Measurements from ENCODE around the gene PHF13. TPM values are rescaled to one million over a fixed set of nuclear protein-coding genes. Genes with fewer than 3 reads are reported as not detected.

The PHF13 gene
- total RNA-seq = 10 to 100 TPM; 12.1 TPM

DNA sequence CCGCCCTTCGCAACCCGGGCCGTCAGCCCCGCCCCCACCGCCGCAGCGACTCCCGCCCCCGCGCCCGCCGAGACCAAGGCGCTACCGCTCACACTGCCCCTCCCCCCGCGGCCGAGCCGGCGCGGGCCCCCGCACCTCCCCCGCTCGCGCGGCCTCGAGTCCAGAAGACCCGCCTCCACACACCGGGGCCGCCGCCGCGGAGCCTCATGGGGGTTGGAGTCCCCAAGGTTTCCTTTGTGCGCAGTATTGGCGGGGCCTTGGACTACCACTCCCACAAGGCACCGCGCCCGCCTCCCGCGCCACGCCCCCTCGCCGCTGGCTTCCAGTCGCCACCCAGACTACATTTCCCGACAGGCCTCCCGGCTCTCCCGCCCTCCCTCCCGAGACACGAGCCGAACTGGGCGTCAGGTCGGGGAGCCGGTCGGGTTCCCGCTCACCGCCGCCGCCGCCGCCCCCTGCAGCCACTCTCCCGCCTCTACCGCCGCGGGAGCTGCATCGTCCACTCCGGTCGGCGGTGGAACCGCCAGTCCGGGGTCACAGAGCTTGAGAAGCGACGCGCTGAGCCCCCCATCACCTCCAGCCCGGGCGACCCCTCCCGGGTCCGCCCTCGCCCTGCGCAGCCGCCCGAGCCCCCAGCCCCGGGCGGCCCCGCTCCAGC lies at the start of gene PHF13:
TSS of gene PHF13 (plus strand) at position 371 of the 658 bp plus-strand sequence. CDS start 336 bp downstream, outside the sequence.
- Mint-ChIP-seq H3K27me3 (peaks cover 2% of the 10 kb centered on the region), H3K4me1 (peaks cover 17% of the 10 kb centered on the region), H3K27ac (peak within 1 kb of the TSS; percentile 84), H3K9me3 (no peaks in the 10 kb centered on the region), H3K4me3 (peak within 1 kb of the TSS; percentile 93), H3K36me3 (peaks cover 9% of the 10 kb centered on the region)
- POLR2A ChIA-PET = interaction anchor here (0.9 to 3.2 kb wide), 3 partner anchors 11 to 59 kb away, joined by 4 to 38 read pairs (median 5); partner anchors contain the start of genes KLHL21, NOL9 and ZBTB48
- DNase-seq (peak; percentile 99), ATAC-seq (ENCODE audit: low read depth) (peak; percentile 95)

- peaks cover 8% of the 10 kb centered on the region for H3K27me3 Mint-ChIP-seq
- no peaks in the 10 kb centered on the region for H3K36me3 Mint-ChIP-seq
- peaks cover 17% of the 10 kb centered on the region for H3K4me1 Mint-ChIP-seq
- POLR2A ChIA-PET = no interaction called here
- DNase-seq (no peak), ATAC-seq (ENCODE audit: low read depth) (no peak)
- no peak overlapping the region for H3K27ac Mint-ChIP-seq
- H3K9me3 Mint-ChIP-seq = peaks cover 2% of the 10 kb centered on the region
- H3K4me3 Mint-ChIP-seq = no peak overlapping the region
Measured at GRCh38 chr1:6569033-6569432, 44.5 kb upstream of the PHF13 start.

GRCh38 chr1:6570100-6570499 lies 43.4 kb upstream of the PHF13 start:
- no peak overlapping the region for H3K4me3 Mint-ChIP-seq
- peaks cover 2% of the 10 kb centered on the region for H3K9me3 Mint-ChIP-seq
- no peak for ATAC-seq (ENCODE audit: low read depth)
- POLR2A ChIA-PET = interaction anchor here (1.7 kb wide), 1 partner anchor 11 kb away, joined by 6 read pairs; no protein-coding TSS in a partner anchor
- H3K36me3 Mint-ChIP-seq = no peaks in the 10 kb centered on the region
- peaks cover 8% of the 10 kb centered on the region for H3K27me3 Mint-ChIP-seq
- H3K4me1 Mint-ChIP-seq = peaks cover 17% of the 10 kb centered on the region
- no peak overlapping the region for H3K27ac Mint-ChIP-seq
- no peak for DNase-seq

- peaks cover 2% of the 10 kb centered on the region for H3K9me3 Mint-ChIP-seq
- H3K36me3 Mint-ChIP-seq = no peaks in the 10 kb centered on the region
- DNase-seq (no peak), ATAC-seq (ENCODE audit: low read depth) (no peak)
- peaks cover 17% of the 10 kb centered on the region for H3K4me1 Mint-ChIP-seq
- peaks cover 8% of the 10 kb centered on the region for H3K27me3 Mint-ChIP-seq
- no peak overlapping the region for H3K4me3 Mint-ChIP-seq
- POLR2A ChIA-PET = interaction anchor here (1.2 to 1.7 kb wide), 2 partner anchors 10 to 29 kb away, joined by 3 to 6 read pairs; no protein-coding TSS in a partner anchor
- no peak overlapping the region for H3K27ac Mint-ChIP-seq
Measured at GRCh38 chr1:6570987-6571386, 42.5 kb upstream of the PHF13 start.

GRCh38 chr1:6572653-6573383 lies 40.7 kb upstream of the PHF13 start:
- ATAC-seq (ENCODE audit: low read depth) = no peak
- Mint-ChIP-seq H3K4me3 (no peak overlapping the region), H3K27me3 (peaks cover 10% of the 10 kb centered on the region), H3K36me3 (no peaks in the 10 kb centered on the region), H3K4me1 (peaks cover 17% of the 10 kb centered on the region), H3K27ac (peak overlapping the region; percentile 68), H3K9me3 (peaks cover 2% of the 10 kb centered on the region)
- POLR2A ChIA-PET = no interaction called here
- DNase-seq = no peak

- Mint-ChIP-seq H3K4me3 (no peak overlapping the region), H3K4me1 (peaks cover 18% of the 10 kb centered on the region), H3K36me3 (no peaks in the 10 kb centered on the region), H3K27me3 (peaks cover 9% of the 10 kb centered on the region), H3K27ac (no peak overlapping the region), H3K9me3 (peaks cover 2% of the 10 kb centered on the region)
- POLR2A ChIA-PET = no interaction called here
- no peak for DNase-seq
- ATAC-seq (ENCODE audit: low read depth) = no peak
Measured at GRCh38 chr1:6574025-6574620, 39.4 kb upstream of the PHF13 start.

- DNase-seq (no peak), ATAC-seq (ENCODE audit: low read depth) (no peak)
- H3K4me3 Mint-ChIP-seq = no peak overlapping the region
- H3K4me1 Mint-ChIP-seq = peaks cover 19% of the 10 kb centered on the region
- peaks cover under 1% of the 10 kb centered on the region for H3K36me3 Mint-ChIP-seq
- POLR2A ChIA-PET = no interaction called here
- H3K9me3 Mint-ChIP-seq = peaks cover 2% of the 10 kb centered on the region
- H3K27ac Mint-ChIP-seq = no peak overlapping the region
- H3K27me3 Mint-ChIP-seq = peaks cover 2% of the 10 kb centered on the region
Measured at GRCh38 chr1:6574818-6575217, 38.7 kb upstream of the PHF13 start.

- H3K27me3 Mint-ChIP-seq = peaks cover 2% of the 10 kb centered on the region
- no peak overlapping the region for H3K4me3 Mint-ChIP-seq
- POLR2A ChIA-PET = interaction anchor here (1.5 kb wide), 1 partner anchor 24 kb away, joined by 4 read pairs; the partner anchor contains the start of genes NOL9 and TAS1R1
- H3K4me1 Mint-ChIP-seq = peaks cover 23% of the 10 kb centered on the region
- no peak for DNase-seq
- H3K9me3 Mint-ChIP-seq = no peaks in the 10 kb centered on the region
- no peak for ATAC-seq (ENCODE audit: low read depth)
- peaks cover 1% of the 10 kb centered on the region for H3K36me3 Mint-ChIP-seq
- H3K27ac Mint-ChIP-seq = no peak overlapping the region
Measured at GRCh38 chr1:6577831-6578525, 35.6 kb upstream of the PHF13 start.

DNA sequence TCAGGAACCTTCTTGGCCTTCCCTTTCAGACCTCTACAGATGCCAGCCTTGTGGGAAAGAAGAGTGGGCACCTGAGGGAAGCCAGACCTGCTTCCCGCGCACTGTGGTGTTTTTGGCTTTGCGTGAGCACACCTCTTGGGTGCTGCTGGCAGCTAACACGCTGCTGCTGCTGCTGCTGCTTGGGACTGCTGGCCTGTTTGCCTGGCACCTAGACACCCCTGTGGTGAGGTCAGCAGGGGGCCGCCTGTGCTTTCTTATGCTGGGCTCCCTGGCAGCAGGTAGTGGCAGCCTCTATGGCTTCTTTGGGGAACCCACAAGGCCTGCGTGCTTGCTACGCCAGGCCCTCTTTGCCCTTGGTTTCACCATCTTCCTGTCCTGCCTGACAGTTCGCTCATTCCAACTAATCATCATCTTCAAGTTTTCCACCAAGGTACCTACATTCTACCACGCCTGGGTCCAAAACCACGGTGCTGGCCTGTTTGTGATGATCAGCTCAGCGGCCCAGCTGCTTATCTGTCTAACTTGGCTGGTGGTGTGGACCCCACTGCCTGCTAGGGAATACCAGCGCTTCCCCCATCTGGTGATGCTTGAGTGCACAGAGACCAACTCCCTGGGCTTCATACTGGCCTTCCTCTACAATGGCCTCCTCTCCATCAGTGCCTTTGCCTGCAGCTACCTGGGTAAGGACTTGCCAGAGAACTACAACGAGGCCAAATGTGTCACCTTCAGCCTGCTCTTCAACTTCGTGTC lies 34.7 kb upstream of the PHF13 start:
- Mint-ChIP-seq H3K36me3 (peaks cover 1% of the 10 kb centered on the region), H3K9me3 (no peaks in the 10 kb centered on the region), H3K4me3 (peak overlapping the region; percentile 97), H3K27me3 (peaks cover 2% of the 10 kb centered on the region), H3K4me1 (peaks cover 23% of the 10 kb centered on the region), H3K27ac (peak overlapping the region; percentile 98)
- POLR2A ChIA-PET = interaction anchor here (1.5 to 2.6 kb wide), 3 partner anchors 13 to 25 kb away, joined by 4 to 16 read pairs (median 4); partner anchors contain the start of genes NOL9 and TAS1R1
- ATAC-seq (ENCODE audit: low read depth) (no peak), DNase-seq (no peak)

DNA sequence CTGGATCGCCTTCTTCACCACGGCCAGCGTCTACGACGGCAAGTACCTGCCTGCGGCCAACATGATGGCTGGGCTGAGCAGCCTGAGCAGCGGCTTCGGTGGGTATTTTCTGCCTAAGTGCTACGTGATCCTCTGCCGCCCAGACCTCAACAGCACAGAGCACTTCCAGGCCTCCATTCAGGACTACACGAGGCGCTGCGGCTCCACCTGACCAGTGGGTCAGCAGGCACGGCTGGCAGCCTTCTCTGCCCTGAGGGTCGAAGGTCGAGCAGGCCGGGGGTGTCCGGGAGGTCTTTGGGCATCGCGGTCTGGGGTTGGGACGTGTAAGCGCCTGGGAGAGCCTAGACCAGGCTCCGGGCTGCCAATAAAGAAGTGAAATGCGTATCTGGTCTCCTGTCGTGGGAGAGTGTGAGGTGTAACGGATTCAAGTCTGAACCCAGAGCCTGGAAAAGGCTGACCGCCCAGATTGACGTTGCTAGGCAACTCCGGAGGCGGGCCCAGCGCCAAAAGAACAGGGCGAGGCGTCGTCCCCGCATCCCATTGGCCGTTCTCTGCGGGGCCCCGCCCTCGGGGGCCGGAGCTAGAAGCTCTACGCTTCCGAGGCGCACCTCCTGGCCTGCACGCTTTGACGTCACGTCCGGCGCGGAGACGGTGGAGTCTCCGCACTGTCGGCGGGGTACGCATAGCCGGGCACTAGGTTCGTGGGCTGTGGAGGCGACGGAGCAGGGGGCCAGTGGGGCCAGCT lies 34.0 kb upstream of the PHF13 start, which contains the start of gene ZBTB48:
TSS of gene ZBTB48 (plus strand) at position 621 of the 745 bp plus-strand sequence. CDS start 616 bp downstream, outside the sequence.
- Mint-ChIP-seq H3K27me3 (peaks cover 2% of the 10 kb centered on the region), H3K27ac (peak within 1 kb of the TSS; percentile 98), H3K36me3 (peaks cover 2% of the 10 kb centered on the region), H3K9me3 (no peaks in the 10 kb centered on the region), H3K4me3 (peak within 1 kb of the TSS; percentile 97), H3K4me1 (peaks cover 24% of the 10 kb centered on the region)
- POLR2A ChIA-PET = interaction anchor here (0.6 to 4.9 kb wide), 11 partner anchors 12 to 88 kb away, joined by 3 to 41 read pairs (median 5); partner anchors contain the start of genes KLHL21, NOL9, PHF13 and PLEKHG5
- ATAC-seq (ENCODE audit: low read depth) (peak; percentile 98), DNase-seq (peak; percentile 97)

DNA sequence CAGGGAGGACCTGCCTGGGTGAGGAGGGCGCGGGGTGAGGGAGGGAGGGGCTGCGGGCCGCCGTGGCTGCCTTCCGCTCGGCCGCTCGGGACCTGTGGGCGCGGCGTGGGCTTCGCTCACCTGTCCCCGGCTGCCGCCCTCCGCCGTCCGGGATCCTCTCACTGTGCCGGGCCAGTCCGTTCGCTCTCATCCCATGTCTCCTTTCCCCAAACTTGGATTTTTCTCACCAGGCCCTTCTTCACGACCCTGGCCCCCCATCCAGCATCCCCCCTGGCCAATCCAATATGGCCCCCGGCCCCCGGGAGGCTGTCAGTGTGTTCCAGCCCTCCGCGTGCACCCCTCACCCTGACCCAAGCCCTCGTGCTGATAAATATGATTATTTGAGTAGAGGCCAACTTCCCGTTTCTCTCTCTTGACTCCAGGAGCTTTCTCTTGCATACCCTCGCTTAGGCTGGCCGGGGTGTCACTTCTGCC lies 33.4 kb upstream of the PHF13 start:
- no peaks in the 10 kb centered on the region for H3K9me3 Mint-ChIP-seq
- peaks cover 2% of the 10 kb centered on the region for H3K27me3 Mint-ChIP-seq
- POLR2A ChIA-PET = interaction anchor here (0.6 to 4.9 kb wide), 12 partner anchors 9 to 89 kb away, joined by 3 to 41 read pairs (median 6); partner anchors contain the start of genes KLHL21, NOL9, PHF13 and PLEKHG5
- ATAC-seq (ENCODE audit: low read depth) (peak; percentile 50), DNase-seq (no peak)
- peaks cover 3% of the 10 kb centered on the region for H3K36me3 Mint-ChIP-seq
- peaks cover 25% of the 10 kb centered on the region for H3K4me1 Mint-ChIP-seq
- peak overlapping the region; percentile 98 for H3K27ac Mint-ChIP-seq
- peak overlapping the region; percentile 97 for H3K4me3 Mint-ChIP-seq
